Testis (tissue), 3 donors: ENCODE data around the gene MAP1LC3B. TPM values are rescaled to one million over a fixed set of nuclear protein-coding genes. Genes with fewer than 3 reads are reported as not detected.

Source experiments
- DNase-seq: peaks from one replicate; pipeline ENCODE4 v3.0.0-alpha.2; 2019
- H3K27ac ChIP-seq, 2 donors: fragments of 200-600 bp; sonication (generic); one replicate each; pipeline ENCODE4 v1.5.1; 2019
- H3K27me3 ChIP-seq: fragments of 200-600 bp; sonication (generic); one replicate; pipeline ENCODE4 v1.5.1; 2019
- H3K36me3 ChIP-seq: fragments of 200-600 bp; sonication (generic); one replicate; pipeline ENCODE4 v1.5.1; 2017; ENCODE audit warnings: low read depth; ENCODE audit errors: missing control alignments
- H3K4me1 ChIP-seq: fragments of 200-600 bp; sonication (generic); one replicate; pipeline ENCODE4 v1.5.1; 2019
- H3K4me3 ChIP-seq, 2 donors: fragments of 200-600 bp; sonication (generic); one replicate each; pipeline ENCODE4 v1.5.1; 2017 to 2019
- H3K9me3 ChIP-seq: fragments of 200-600 bp; sonication (generic); one replicate; pipeline ENCODE4 v1.5.1; 2017
- CTCF ChIP-seq, 3 experiments: fragments of 450-650 bp in 2 of 3; fragments of 200-600 bp in 1 of 3; sonication (generic) in 1 of 3; IDR thresholded peaks; one replicate each; pipeline ENCODE4 v1.5.1; 2016 to 2019; ENCODE audit warnings: antibody characterized with exemption in 3 of 3, mild to moderate bottlenecking in 2 of 3, moderate library complexity in 1 of 3
- POLR2A ChIP-seq: fragments of 450-650 bp; IDR thresholded peaks from one replicate; pipeline ENCODE4 v1.6.1; 2017; ENCODE audit warnings: antibody characterized with exemption, mild to moderate bottlenecking, moderate library complexity
- WGBS, 2 donors: methylation state at CpG; one replicate each; pipeline ENCODE4 v1.1.5; 2018; 5-methylcytosine and 5-hydroxymethylcytosine counted together
- intact Hi-C: fragments of 100-400 bp; cut with DNase I; formaldehyde crosslinking; loops from one replicate; pipeline ENCODE4 v1.15.1; 2023; ENCODE audit warnings: low total_unique reads
- polyA plus RNA-seq: library from polyadenylated mRNA; stranded (reverse); fragments of 350-450 nt; fragmentation: Illumina TruSeq; extraction: RNeasy Lipid Tissue Mini Kit (QIAGEN cat#74804); gene quantifications from one replicate; pipeline ENCODE4 v1.2.3, GENCODE V29; 2014; ENCODE audit warnings: low read depth, low replicate concordance; ENCODE audit not compliant: insufficient read depth
- total RNA-seq, 2 donors: library from RNA; depleted of rRNA; stranded (reverse); fragments of >200 nt; gene quantifications; one replicate each; pipeline ENCODE4 v1.2.3, GENCODE V29; 2016

Gene MAP1LC3B
- total and polyA plus RNA-seq, 3 donors from 2014 or later, result 69.1 to 114 (median 73.1) TPM

GRCh38 chr16:87411375-87412271 lies 19.5 kb downstream of the MAP1LC3B start:
- Histone ChIP-seq H3K27ac (no peak overlapping the region), H3K4me1 (no peaks in the 10 kb centered on the region), H3K4me3 (no peak overlapping the region), H3K27me3 (no peaks in the 10 kb centered on the region), H3K36me3 (peaks cover 3% of the 10 kb centered on the region), H3K9me3 (no peaks in the 10 kb centered on the region)
- intact Hi-C loops, result loop anchor here (10.0 kb wide), 2 partner anchors 223 to 353 kb away; partner anchors contain the start of gene KLHDC4
- TF ChIP-seq POLR2A, result no peak
- TF ChIP-seq CTCF (IDR thresholded peaks at IDR 0.05), result no peak
- 93% methylated on average over 29 to 45 of the region's 49 CpGs for WGBS, 2 donors
- no peak for DNase-seq

DNA sequence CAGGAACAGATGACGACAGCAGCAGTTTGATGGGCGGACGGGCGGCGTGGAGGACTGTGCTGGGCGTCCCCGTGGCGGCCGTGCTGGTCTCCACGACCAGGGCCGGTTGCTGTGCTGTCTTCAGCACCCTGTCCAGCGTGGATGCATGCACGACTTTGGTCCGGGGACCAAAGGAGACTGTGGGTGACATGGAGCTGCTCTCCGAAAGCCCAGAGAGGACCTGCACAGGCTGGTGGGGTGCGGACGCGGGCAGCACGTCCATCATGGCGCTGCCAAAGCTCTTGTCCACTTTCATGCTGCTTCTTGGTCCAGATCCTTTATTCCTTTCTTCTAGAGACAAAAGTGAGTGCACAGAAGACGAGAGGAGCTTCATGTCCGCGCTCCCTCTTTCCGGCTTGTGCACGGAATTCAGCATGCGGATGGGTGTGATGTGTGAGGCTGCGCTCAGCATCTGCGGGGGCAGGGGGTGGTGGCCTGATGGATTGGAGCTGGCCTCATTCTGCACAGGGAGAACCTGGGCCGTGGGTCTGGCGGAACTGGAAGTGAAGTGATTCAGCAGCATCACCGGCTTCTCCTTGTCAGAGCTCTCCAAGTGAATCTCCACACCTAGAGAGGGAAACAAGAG lies 20.3 kb downstream of the MAP1LC3B start:
- H3K9me3 ChIP-seq, result no peaks in the 10 kb centered on the region
- no peaks in the 10 kb centered on the region for H3K4me1 ChIP-seq
- no peak overlapping the region for H3K27ac ChIP-seq
- TF ChIP-seq CTCF (IDR thresholded peaks at IDR 0.05) (no peak), POLR2A (no peak)
- H3K36me3 ChIP-seq, result peaks cover 3% of the 10 kb centered on the region
- WGBS, 2 donors, result 88 to 89% methylated on average over 30 to 31 of the region's 31 CpGs
- no peak for DNase-seq
- no peak overlapping the region for H3K4me3 ChIP-seq
- intact Hi-C loops, result loop anchor here (10.0 kb wide), 2 partner anchors 222 to 352 kb away; partner anchors contain the start of gene KLHDC4
- no peaks in the 10 kb centered on the region for H3K27me3 ChIP-seq

GRCh38 chr16:87412996-87413421 lies 20.9 kb downstream of the MAP1LC3B start:
- Histone ChIP-seq H3K27ac (no peak overlapping the region), H3K4me3 (no peak overlapping the region), H3K9me3 (no peaks in the 10 kb centered on the region), H3K36me3 (peaks cover 3% of the 10 kb centered on the region), H3K27me3 (no peaks in the 10 kb centered on the region), H3K4me1 (no peaks in the 10 kb centered on the region)
- no peak for DNase-seq
- TF ChIP-seq CTCF (IDR thresholded peaks at IDR 0.05) (no peak), POLR2A (no peak)
- intact Hi-C loops, result loop anchor here (10.0 kb wide), 2 partner anchors 222 to 352 kb away; partner anchors contain the start of gene KLHDC4
- WGBS, 2 donors, result 86 to 93% methylated on average over 8 to 27 of the region's 27 CpGs

- 82 to 92% methylated on average over 16 to 24 of the region's 24 CpGs for WGBS, 2 donors
- H3K27me3 ChIP-seq, result no peaks in the 10 kb centered on the region
- no peaks in the 10 kb centered on the region for H3K4me1 ChIP-seq
- intact Hi-C loops, result loop anchor here (10.0 kb wide), 2 partner anchors 221 to 351 kb away; partner anchors contain the start of gene KLHDC4
- no peaks in the 10 kb centered on the region for H3K9me3 ChIP-seq
- H3K4me3 ChIP-seq, result no peak overlapping the region
- no peak for TF ChIP-seq CTCF (IDR thresholded peaks at IDR 0.05)
- no peak for TF ChIP-seq POLR2A
- DNase-seq, result no peak
- H3K27ac ChIP-seq, result no peak overlapping the region
- H3K36me3 ChIP-seq, result peaks cover 3% of the 10 kb centered on the region
Measured at GRCh38 chr16:87414251-87414680, 22.1 kb downstream of the MAP1LC3B start.
